HepG2 (cell line): ENCODE results near the gene WIZ. TPM values are rescaled to one million over a fixed set of nuclear protein-coding genes. Genes with fewer than 3 reads are reported as not detected.

Experiments used
- CBX2 ChIP-seq, 2 experiments: fragments of 200-600 bp in 1 of 2; sonication (generic); formaldehyde crosslinking in 1 of 2; IDR thresholded peaks; 2 replicates each; pipeline versions ENCODE4 v1.7.0 to v1.8.1; 2018 to 2022; ENCODE audit warnings: low read depth in 2 of 2, low read length in 1 of 2, mild to moderate bottlenecking in 1 of 2, missing genetic modification reagents in 1 of 2
- ELF3 ChIP-seq: IDR thresholded peaks from 2 replicates; pipeline ENCODE4 v1.6.1; 2016; ENCODE audit warnings: missing genetic modification reagents, missing compliant biosample characterization
- EZH2 ChIP-seq: conservative IDR thresholded peaks from 2 replicates; pipeline ENCODE4 v1.6.1; 2012; ENCODE audit warnings: mild to moderate bottlenecking, low read depth, low read length, moderate library complexity
- HIVEP1 ChIP-seq: sonication (generic); formaldehyde crosslinking; IDR thresholded peaks from 2 replicates; pipeline ENCODE4 v1.4.0; 2020; ENCODE audit warnings: mild to moderate bottlenecking, missing genetic modification reagents
- HOXA5 ChIP-seq: sonication (generic); formaldehyde crosslinking; IDR thresholded peaks from 2 replicates; pipeline ENCODE4 v1.4.0; 2020; ENCODE audit warnings: missing genetic modification reagents
- IRF1 ChIP-seq: sonication (generic); formaldehyde crosslinking; IDR thresholded peaks from 2 replicates; pipeline ENCODE4 v1.4.0; 2020; ENCODE audit warnings: low read depth, mild to moderate bottlenecking, missing genetic modification reagents
- NFIC ChIP-seq: IDR thresholded peaks from 2 replicates; pipeline ENCODE4 v1.6.1; 2012; ENCODE audit warnings: mild to moderate bottlenecking, low read length, inconsistent platforms
- REPIN1 ChIP-seq: sonication (generic); formaldehyde crosslinking; IDR thresholded peaks from 2 replicates; pipeline ENCODE4 v1.8.0; 2022; ENCODE audit warnings: missing genetic modification reagents, low read depth, mild to moderate bottlenecking, borderline replicate concordance
- RORA ChIP-seq: sonication (generic); formaldehyde crosslinking; IDR thresholded peaks from 2 replicates; pipeline ENCODE4 v1.5.0; 2020; ENCODE audit warnings: mild to moderate bottlenecking, missing genetic modification reagents, moderate library complexity
- SCMH1 ChIP-seq: sonication (generic); formaldehyde crosslinking; IDR thresholded peaks from 2 replicates; pipeline ENCODE4 v1.9.0; 2021; ENCODE audit warnings: missing genetic modification reagents, mild to moderate bottlenecking, borderline replicate concordance
- SP1 ChIP-seq, 2 experiments: fragments of 450-650 bp in 1 of 2; sonication (generic) in 1 of 2; formaldehyde crosslinking in 1 of 2; IDR thresholded peaks; 2 replicates each; pipeline versions ENCODE4 v1.4.0 to v1.6.1; 2016 to 2020; ENCODE audit warnings: missing genetic modification reagents in 1 of 2
- TCF7 ChIP-seq: sonication (generic); IDR thresholded peaks from 2 replicates; pipeline ENCODE4 v1.6.1; 2016; ENCODE audit warnings: antibody characterized with exemption, low read depth
- TEAD3 ChIP-seq: optimal IDR thresholded peaks from 2 replicates; pipeline ENCODE3; 2016; ENCODE audit warnings: borderline replicate concordance
- TFAP4 ChIP-seq: sonication (generic); IDR thresholded peaks from 2 replicates; pipeline ENCODE4 v1.6.1; 2016; ENCODE audit warnings: low read depth, borderline replicate concordance
- ZFP37 ChIP-seq: sonication (generic); formaldehyde crosslinking; IDR thresholded peaks from 2 replicates; pipeline ENCODE4 v1.4.0; 2020; ENCODE audit warnings: missing genetic modification reagents, borderline replicate concordance
- ZFX ChIP-seq: sonication (generic); formaldehyde crosslinking; IDR thresholded peaks from 2 replicates; pipeline ENCODE4 v1.4.0; 2020; ENCODE audit warnings: mild to moderate bottlenecking, low read depth, missing genetic modification reagents, moderate library complexity
- ZMYM3 ChIP-seq: sonication (generic); formaldehyde crosslinking; IDR thresholded peaks from 2 replicates; pipeline ENCODE4 v1.5.1; 2020; ENCODE audit warnings: mild to moderate bottlenecking, missing genetic modification reagents
- ZNF121 ChIP-seq: sonication (generic); formaldehyde crosslinking; IDR thresholded peaks from 2 replicates; pipeline ENCODE4 v1.5.0; 2020; ENCODE audit warnings: mild to moderate bottlenecking, missing genetic modification reagents
- ZNF331 ChIP-seq: sonication (generic); formaldehyde crosslinking; IDR thresholded peaks from 2 replicates; pipeline ENCODE4 v1.4.0; 2020; ENCODE audit warnings: missing genetic modification reagents
- ZNF44 ChIP-seq: sonication (generic); formaldehyde crosslinking; IDR thresholded peaks from 2 replicates; pipeline ENCODE4 v1.5.1; 2020; ENCODE audit warnings: mild to moderate bottlenecking, missing genetic modification reagents
- ZNF546 ChIP-seq: sonication (generic); formaldehyde crosslinking; conservative IDR thresholded peaks from 2 replicates; pipeline ENCODE4 v1.8.1; 2023; ENCODE audit warnings: mild to moderate bottlenecking, missing genetic modification reagents
- ZNF574 ChIP-seq: sonication (generic); formaldehyde crosslinking; IDR thresholded peaks from 2 replicates; pipeline ENCODE4 v1.4.0; 2020; ENCODE audit warnings: missing genetic modification reagents
- ZNF580 ChIP-seq: IDR thresholded peaks from 2 replicates; pipeline ENCODE4 v1.6.1; 2016; ENCODE audit warnings: low read depth, borderline replicate concordance
- ZNF83 ChIP-seq: sonication (generic); formaldehyde crosslinking; IDR thresholded peaks from 2 replicates; pipeline ENCODE4 v1.4.0; 2020; ENCODE audit warnings: missing genetic modification reagents, mild to moderate bottlenecking, borderline replicate concordance
- ZSCAN12 ChIP-seq: sonication (generic); formaldehyde crosslinking; IDR thresholded peaks from 2 replicates; pipeline ENCODE4 v1.9.0; 2021; ENCODE audit warnings: mild to moderate bottlenecking, missing genetic modification reagents
- ZSCAN9 ChIP-seq: IDR thresholded peaks from 2 replicates; pipeline ENCODE4 v1.6.1; 2016; ENCODE audit warnings: borderline replicate concordance
- polyA plus RNA-seq, 8 experiments: library from polyadenylated mRNA; depleted of rRNA in 3 of 8; stranded (reverse) in 7 of 8; unstranded in 1 of 8; fragments of >200 nt; fragmentation: Illumina TruSeq in 4 of 8; extraction: Trizol in 4 of 8; gene quantifications; 2 replicates each; pipeline versions ENCODE4 v1.2.1 to v1.2.3, GENCODE V29; 2011 to 2016; ENCODE audit warnings: low read depth in 4 of 8, missing spikeins in 1 of 8, mixed read lengths in 1 of 8; ENCODE audit not compliant: insufficient read depth in 1 of 8
- total RNA-seq, 5 experiments: library from RNA; depleted of rRNA; stranded (reverse); fragments of >200 nt; fragmentation: Illumina TruSeq; extraction: Trizol; gene quantifications; 2 replicates each; pipeline ENCODE4 v1.2.3, GENCODE V29; 2016; ENCODE audit warnings: low read depth in 1 of 5

WIZ gene
- total and polyA plus RNA-seq, 2 of the 13 experiments (the other 11 are each of a cell fraction or from before 2014, with no cell fraction given) = 4.7 to 4.8 TPM

- TF ChIP-seq TFAP4 = peak; percentile 14; the same call in 1 of the 2 replicates
- no peak for TF ChIP-seq ZNF546 (CRISPR knock-in tag)
- no peak for TF ChIP-seq TCF7
- TF ChIP-seq IRF1 = no peak
- TF ChIP-seq HIVEP1 (CRISPR knock-in tag) = 0 out of 2 replicates have a peak, but pooled peaks have one; percentile 38
- no peak for TF ChIP-seq ZNF331 (CRISPR knock-in tag)
- TF ChIP-seq ZNF121 (CRISPR knock-in tag) = peak; percentile 84
- TF ChIP-seq ZMYM3 (CRISPR knock-in tag) = peak; percentile 96
- TF ChIP-seq ZFP37 (CRISPR knock-in tag) = no peak
- TF ChIP-seq ZSCAN12 = no peak
- no peak for TF ChIP-seq ZNF44 (CRISPR knock-in tag)
- no peak for TF ChIP-seq ZSCAN9 (CRISPR knock-in tag)
- TF ChIP-seq ZNF83 = no peak
- TF ChIP-seq SP1 (IDR thresholded peaks at IDR 0.05) = no peak
- TF ChIP-seq SP1 (CRISPR knock-in tag; IDR thresholded peaks at IDR 0.05) = peak; percentile 29; the same call in 1 of the 2 replicates
- no peak for TF ChIP-seq EZH2
- TF ChIP-seq RORA (CRISPR knock-in tag) = no peak
- no peak for TF ChIP-seq REPIN1 (CRISPR knock-in tag)
- no peak for TF ChIP-seq NFIC
- TF ChIP-seq ELF3 (CRISPR knock-in tag) = no peak
- TF ChIP-seq ZNF580 (CRISPR knock-in tag) = no peak
- TF ChIP-seq CBX2 (IDR thresholded peaks at IDR 0.05; ENCODE audit: low read depth, low read length) = no peak
- no peak for TF ChIP-seq CBX2 (CRISPR knock-in tag; IDR thresholded peaks at IDR 0.05; ENCODE audit: low read depth)
- peak; percentile 90 for TF ChIP-seq HOXA5
- no peak for TF ChIP-seq ZNF574 (CRISPR knock-in tag)
- peak; percentile 39; the same call in 1 of the 2 replicates for TF ChIP-seq ZFX
- TF ChIP-seq SCMH1 (CRISPR knock-in tag) = no peak
- TF ChIP-seq TEAD3 = peak; percentile 40
Measured at GRCh38 chr19:15452111-15453047, 2.6 kb upstream of the WIZ start (continued).
